Measurements from ENCODE around the gene ECHS1.

DNA sequence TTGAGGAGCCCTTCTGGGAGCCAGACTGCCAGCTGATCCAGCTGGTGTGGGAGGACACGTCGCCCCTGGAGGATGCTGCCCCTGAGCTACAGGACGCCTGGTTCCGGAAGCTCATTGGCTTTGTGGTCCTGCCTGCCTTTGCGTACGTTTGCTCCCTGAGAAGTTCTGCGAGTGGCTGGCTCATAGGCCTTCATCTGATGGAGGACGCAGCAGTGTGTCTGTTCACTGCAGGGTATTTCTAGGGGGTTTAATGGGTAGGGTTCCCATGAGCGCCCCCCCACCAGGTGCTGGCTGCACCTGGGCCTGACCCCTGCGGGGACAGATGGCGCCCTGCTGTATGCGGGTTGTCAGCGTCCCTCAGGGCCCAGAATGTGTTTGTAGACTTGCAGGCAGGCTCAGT is 10.9 kb upstream of the ECHS1 start:
- TF ChIP-seq RNF2 (IDR thresholded peaks at IDR 0.05) (no peak), ARID2 (IDR thresholded peaks at IDR 0.05) (no peak), TAF7 (tag; IDR thresholded peaks at IDR 0.05) (no peak)
